Chondrocyte (in vitro differentiated cells): ENCODE measurements around the gene SUN1. TPM values are rescaled to one million over a fixed set of nuclear protein-coding genes. Genes with fewer than 3 reads are reported as not detected.

Experiments
- DNase-seq: peaks from one replicate; pipeline ENCODE4 v3.0.0; 2021; ENCODE audit warnings: mixed read lengths, low spot score
- H3K27ac Mint-ChIP-seq: one replicate; pipeline ENCODE4 v1.8.0; 2021; ENCODE audit warnings: mild to moderate bottlenecking, moderate library complexity, mixed read lengths; ENCODE audit not compliant: unreplicated experiment
- H3K27me3 Mint-ChIP-seq: 2 replicates; pipeline ENCODE4 v1.8.0; 2021; ENCODE audit warnings: low read depth, mixed read lengths
- H3K36me3 Mint-ChIP-seq: 2 replicates; pipeline ENCODE4 v1.8.0; 2021; ENCODE audit warnings: low read depth, mixed read lengths
- H3K4me1 Mint-ChIP-seq: 2 replicates; pipeline ENCODE4 v1.8.0; 2021; ENCODE audit warnings: low read depth, mild to moderate bottlenecking, mixed read lengths
- H3K4me3 Mint-ChIP-seq: one replicate; pipeline ENCODE4 v1.8.0; 2021; ENCODE audit warnings: mild to moderate bottlenecking, moderate library complexity, mixed read lengths; ENCODE audit not compliant: unreplicated experiment
- H3K9me3 Mint-ChIP-seq: 2 replicates; pipeline ENCODE4 v1.8.0; 2021; ENCODE audit warnings: low read depth, mixed read lengths
- CTCF ChIP-seq: fragments of 200-600 bp; sonication (generic); IDR thresholded peaks from 2 replicates; pipeline ENCODE4 v1.5.0; 2021; ENCODE audit warnings: antibody characterized with exemption, mild to moderate bottlenecking, moderate library complexity
- total RNA-seq: library from RNA; stranded (reverse); gene quantifications from 3 replicates; pipeline ENCODE4 v1.2.1, GENCODE V29; 2021

Gene SUN1
- total RNA-seq, 1 donor from 2014 or later, result 134 TPM

- DNase-seq, result no peak
- no peaks in the 10 kb centered on the region for H3K27me3 Mint-ChIP-seq
- peaks cover 15% of the 10 kb centered on the region for H3K36me3 Mint-ChIP-seq
- H3K27ac Mint-ChIP-seq, result peak overlapping the region; percentile 54
- peak; percentile 95 for TF ChIP-seq CTCF
- no peak overlapping the region for H3K4me3 Mint-ChIP-seq
- peaks cover 12% of the 10 kb centered on the region for H3K4me1 Mint-ChIP-seq
- no peaks in the 10 kb centered on the region for H3K9me3 Mint-ChIP-seq
Observed at GRCh38 chr7:873367-874002, 41.2 kb downstream of the SUN1 start.

GRCh38 chr7:874031-874749 lies 41.9 kb downstream of the SUN1 start:
- Mint-ChIP-seq H3K4me3 (no peak overlapping the region), H3K36me3 (peaks cover 16% of the 10 kb centered on the region), H3K4me1 (peaks cover 14% of the 10 kb centered on the region), H3K27me3 (no peaks in the 10 kb centered on the region), H3K27ac (no peak overlapping the region), H3K9me3 (no peaks in the 10 kb centered on the region)
- DNase-seq, result no peak
- TF ChIP-seq CTCF, result no peak

- Mint-ChIP-seq H3K4me3 (no peak overlapping the region), H3K36me3 (peaks cover 14% of the 10 kb centered on the region), H3K4me1 (peaks cover 20% of the 10 kb centered on the region), H3K27me3 (no peaks in the 10 kb centered on the region), H3K9me3 (no peaks in the 10 kb centered on the region), H3K27ac (peak overlapping the region; percentile 45)
- TF ChIP-seq CTCF, result no peak
- DNase-seq, result no peak
Observed at GRCh38 chr7:875051-875450, 42.8 kb downstream of the SUN1 start.

- H3K27me3 Mint-ChIP-seq, result no peaks in the 10 kb centered on the region
- H3K4me1 Mint-ChIP-seq, result peaks cover 20% of the 10 kb centered on the region
- no peak for TF ChIP-seq CTCF
- H3K36me3 Mint-ChIP-seq, result peaks cover 13% of the 10 kb centered on the region
- peak overlapping the region; percentile 45 for H3K27ac Mint-ChIP-seq
- no peak overlapping the region for H3K4me3 Mint-ChIP-seq
- no peak for DNase-seq
- H3K9me3 Mint-ChIP-seq, result no peaks in the 10 kb centered on the region
Observed at GRCh38 chr7:875476-876076, 43.3 kb downstream of the SUN1 start.

- DNase-seq, result peak; percentile 100
- Mint-ChIP-seq H3K27me3 (no peaks in the 10 kb centered on the region), H3K9me3 (no peaks in the 10 kb centered on the region), H3K36me3 (peaks cover 12% of the 10 kb centered on the region), H3K4me3 (peak within 1 kb of the TSS; percentile 91), H3K27ac (peak within 1 kb of the TSS; percentile 88), H3K4me1 (peaks cover 20% of the 10 kb centered on the region)
- peak; percentile 61 for TF ChIP-seq CTCF
Observed at GRCh38 chr7:876077-876971, 44.0 kb downstream of the SUN1 start, which contains the start of gene GET4. Gene GET4, plus strand, starts transcription at chr7:876554. Its CDS starts 92 bp downstream, at chr7:876646.
